SK-N-DZ (cell line): ENCODE data around the gene CPM.
A peak's percentile ranks its signal among the peaks of the same experiment; 100 is the strongest.
"Not testable (repeated sequence)": the region's sequence is repeated elsewhere in the genome, so short reads cannot be mapped to it uniquely, and the experiment has no call there.

ENCODE experiments used
- DNase-seq: peaks from one replicate; pipeline ENCODE4 v3.0.0-alpha.2; 2015; ENCODE audit warnings: low spot score

The CPM gene

DNA sequence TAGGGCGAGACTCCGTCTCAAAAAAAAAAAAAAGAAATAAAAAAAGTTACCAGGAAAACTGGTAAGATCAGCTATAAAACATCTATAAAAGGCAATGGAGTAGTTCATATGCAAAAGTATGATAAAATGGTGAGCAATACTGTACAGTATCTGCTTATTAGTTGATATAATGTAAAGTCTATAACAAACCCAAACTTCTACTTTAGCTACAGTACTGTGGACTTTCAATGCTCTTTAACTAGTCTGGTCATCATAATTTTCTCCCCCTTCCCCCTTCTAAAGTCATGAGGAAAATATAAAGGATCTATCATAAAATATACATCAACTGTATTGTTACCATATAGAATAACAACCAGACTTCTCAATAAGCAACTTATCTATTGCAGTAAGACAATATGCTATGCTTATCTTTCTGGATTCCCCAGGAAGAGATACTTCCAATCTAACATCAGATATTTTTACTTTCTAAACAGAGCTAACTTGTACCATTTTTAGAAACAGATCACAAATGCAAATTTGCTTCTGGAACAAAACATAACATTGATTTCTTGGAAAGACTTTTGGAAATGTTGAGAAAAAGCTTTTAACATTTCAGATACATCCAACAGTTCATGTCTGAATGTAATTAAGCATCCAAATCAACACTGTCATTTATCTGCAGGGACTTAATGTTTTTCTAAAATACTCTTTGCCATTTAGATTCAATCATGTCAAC, 81.2 kb downstream of the CPM start:
- DNase-seq = no peak

DNA sequence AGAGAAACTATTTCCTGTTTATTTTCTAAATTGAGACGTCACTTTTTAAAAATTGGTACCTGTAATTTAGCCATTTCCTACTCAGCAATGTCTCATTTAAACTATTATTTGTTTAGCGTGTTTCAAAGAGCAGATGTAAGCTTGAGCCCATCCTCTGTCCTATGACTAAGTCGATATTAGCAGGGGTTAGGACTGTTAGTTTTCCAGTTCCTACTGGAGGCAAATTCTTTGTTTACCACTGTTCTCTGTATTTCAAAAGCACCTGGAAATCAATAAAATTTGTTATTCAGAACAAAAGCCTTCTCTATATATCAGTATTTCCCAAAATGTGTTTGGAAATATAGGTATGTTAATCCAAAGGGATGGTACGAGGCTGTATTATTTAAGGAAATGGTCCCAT, 82.6 kb downstream of the CPM start:
- DNase-seq = no peak

DNA sequence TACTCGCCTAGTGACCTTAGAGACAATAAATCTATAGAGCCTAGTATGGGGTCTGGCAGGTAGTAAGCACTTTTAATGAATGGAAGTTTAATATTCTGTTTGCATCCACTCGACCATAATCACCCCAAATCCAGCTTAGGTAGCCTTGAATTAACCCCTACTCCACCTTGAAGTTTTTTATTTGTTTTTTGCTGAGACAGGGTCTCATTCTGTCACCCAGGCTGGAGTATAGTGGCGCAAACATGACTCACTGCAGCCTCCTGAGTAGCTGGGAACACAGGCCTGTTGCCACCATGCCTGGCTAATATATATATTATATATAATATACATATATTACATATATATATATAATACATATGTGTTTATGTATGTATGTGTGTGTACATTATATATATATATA, 86.2 kb downstream of the CPM start:
- DNase-seq = no peak

DNA sequence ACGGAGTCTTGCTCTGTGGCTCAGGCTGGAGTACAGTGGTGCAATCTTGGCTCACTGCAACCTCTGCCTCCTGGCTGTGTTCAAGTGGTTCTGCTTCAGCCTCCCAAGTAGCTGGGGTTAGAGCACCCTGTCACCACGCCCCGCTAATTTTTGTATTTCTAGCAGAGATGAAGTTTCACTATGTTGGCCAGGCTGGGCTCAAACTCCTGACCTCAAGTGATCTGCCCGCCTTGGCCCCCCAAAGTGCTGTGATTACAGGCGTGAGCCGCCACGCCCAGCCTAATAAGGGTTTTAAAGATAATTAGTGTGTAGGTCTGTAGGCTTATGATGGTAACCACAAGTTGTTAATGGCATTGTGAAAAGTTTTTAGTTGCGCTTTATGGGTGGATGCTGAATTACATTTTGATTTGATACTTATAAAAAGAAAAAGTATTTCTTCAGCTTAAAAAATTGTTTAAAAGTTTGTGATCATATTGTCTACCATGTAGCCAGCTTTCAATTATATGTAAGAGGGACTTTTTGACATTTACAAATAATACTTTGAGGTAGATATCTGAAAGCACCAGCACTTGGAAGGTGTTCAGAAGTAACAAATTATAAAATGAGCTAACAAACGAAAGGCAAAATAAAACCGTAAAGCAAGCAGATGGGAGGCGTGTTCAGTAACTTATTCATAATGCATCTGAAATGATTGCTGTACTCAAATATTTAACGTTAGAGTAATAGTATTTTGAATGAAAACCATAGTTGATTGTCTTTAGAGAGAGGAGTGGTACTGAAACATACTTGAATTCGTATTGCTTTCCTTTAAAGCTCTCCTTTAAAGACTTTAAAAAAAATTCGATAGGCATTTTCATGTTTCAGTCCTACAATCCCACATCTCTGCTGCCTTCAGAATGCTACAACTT, 87.9 kb downstream of the CPM start:
- no peak for DNase-seq

DNA sequence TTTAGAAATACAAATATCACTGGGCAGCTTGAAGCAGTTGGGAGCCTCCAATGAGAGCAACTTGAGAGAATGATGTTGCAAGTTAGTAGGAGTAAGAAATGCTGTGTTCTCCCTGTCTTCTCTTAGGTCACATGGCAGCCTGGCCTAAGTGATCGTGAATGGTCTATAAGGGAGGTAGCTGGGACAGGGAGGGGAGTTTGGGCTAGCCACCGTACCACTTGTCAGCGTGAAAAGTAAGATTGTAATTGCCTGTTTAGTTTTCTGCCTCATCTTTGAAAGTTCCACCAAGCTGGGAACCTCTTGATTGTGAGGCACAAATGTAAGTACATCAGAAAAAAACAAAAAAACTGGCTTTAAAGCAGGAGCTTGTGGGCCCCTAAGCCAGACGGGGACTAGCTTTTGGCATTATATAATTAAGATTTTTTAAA, 88.6 kb downstream of the CPM start:
- DNase-seq = no peak

DNA sequence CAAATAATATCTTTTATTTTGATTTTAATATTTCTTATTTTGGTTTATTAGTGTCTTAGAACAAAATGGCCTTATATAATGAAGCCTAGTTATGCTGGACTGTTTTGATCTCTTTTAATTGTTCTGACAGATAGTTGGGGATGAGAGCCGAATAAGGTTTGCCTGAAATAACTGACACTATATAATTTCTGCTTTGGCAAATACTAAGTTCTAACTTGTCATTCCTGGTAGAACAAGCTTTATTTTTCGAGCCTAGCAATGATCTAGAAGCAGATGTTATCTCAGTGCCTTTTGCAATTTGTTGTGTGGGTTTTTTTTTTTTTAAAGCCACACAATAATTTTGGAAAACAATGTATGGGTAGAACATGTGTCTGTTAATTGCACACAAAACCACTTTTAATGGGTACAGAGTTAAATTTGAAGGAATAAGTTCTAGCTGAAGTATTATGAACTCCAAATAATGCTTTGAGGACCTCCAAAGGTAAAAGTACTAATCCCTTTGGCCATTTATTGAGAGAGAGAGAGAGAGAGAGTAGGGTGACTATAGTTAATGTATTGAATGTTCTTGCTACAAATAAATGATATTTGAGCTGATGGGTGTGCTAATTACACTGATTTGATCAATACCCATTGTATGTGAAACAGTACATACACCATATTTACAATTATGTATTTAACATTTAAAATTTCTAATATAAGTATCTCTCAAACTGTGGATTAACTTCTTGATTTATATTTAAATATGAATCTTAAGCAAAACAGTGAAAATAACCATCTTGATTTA, 90.0 kb downstream of the CPM start:
- no peak for DNase-seq

DNA sequence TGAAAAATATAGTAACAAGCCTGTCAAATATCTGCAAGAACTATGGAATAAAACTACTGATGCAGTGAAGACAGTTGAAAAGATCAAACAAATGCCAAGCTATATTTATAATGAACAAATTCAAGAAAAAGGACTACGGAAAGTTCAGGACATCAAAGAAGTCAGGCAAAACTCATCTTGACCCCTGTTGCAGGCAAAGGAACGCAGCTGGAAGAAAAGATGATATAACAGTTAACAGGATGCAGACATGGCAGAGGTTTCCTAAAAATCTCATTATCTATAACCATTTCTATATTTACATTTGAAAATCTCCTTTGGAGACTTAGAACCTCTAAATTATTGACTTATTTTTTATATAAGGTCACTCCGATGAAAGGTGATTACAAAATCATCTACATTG, 90.8 kb downstream of the CPM start:
- DNase-seq = no peak

DNA sequence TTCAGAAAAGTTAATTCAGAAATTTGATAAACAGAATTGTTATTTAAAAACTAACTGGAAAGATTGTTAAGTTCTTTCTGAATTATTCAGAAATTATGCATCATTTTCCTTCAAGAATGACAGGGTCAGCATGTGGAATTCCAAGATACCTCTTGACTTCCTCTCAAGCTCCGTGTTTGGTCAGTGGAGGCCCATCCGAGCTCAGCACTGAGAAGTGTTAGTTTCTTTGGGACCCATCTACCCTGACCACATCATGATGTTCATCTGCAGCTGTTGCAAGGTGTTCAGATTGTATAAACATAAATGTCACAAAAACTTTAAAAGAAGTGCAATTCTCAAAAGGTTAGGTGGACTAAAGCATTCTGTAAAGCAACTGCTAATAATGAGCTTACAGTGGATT, 91.3 kb downstream of the CPM start:
- no peak for DNase-seq

DNA sequence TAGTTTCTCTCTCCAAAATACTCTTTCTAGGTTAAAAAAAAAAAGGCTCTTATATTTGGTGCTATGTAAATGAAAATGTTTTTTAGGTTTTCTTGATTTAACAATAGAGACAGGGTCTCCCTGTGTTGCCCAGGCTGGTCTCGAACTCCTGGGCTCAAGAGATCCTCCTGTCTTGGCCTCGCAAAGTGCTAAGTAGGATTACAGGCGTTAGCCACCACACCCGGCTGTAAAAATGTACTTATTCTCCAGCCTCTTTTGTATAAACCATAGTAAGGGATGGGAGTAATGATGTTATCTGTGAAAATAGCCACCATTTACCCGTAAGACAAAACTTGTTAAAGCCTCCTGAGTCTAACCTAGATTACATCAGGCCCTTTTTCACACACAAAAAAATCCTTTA, 91.8 kb downstream of the CPM start:
- DNase-seq = not testable (repeated sequence)

DNA sequence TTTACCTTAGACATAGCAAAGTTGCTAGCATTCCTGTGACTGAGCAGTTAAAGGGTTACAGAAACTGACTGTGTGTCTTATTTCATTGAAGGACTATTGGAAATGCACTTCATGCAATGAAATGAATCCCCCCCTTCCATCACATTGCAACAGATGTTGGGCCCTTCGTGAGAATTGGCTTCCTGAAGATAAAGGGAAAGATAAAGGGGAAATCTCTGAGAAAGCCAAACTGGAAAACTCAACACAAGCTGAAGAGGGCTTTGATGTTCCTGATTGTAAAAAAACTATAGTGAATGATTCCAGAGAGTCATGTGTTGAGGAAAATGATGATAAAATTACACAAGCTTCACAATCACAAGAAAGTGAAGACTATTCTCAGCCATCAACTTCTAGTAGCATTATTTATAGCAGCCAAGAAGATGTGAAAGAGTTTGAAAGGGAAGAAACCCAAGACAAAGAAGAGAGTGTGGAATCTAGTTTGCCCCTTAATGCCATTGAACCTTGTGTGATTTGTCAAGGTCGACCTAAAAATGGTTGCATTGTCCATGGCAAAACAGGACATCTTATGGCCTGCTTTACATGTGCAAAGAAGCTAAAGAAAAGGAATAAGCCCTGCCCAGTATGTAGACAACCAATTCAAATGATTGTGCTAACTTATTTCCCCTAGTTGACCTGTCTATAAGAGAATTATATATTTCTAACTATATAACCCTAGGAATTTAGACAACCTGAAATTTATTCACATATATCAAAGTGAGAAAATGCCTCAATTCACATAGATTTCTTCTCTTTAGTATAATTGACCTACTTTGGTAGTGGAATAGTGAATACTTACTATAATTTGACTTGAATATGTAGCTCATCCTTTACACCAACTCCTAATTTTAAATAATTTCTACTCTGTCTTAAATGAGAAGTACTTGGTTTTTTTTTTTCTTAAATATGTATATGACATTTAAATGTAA, 93.5 kb downstream of the CPM start:
- DNase-seq = no peak

DNA sequence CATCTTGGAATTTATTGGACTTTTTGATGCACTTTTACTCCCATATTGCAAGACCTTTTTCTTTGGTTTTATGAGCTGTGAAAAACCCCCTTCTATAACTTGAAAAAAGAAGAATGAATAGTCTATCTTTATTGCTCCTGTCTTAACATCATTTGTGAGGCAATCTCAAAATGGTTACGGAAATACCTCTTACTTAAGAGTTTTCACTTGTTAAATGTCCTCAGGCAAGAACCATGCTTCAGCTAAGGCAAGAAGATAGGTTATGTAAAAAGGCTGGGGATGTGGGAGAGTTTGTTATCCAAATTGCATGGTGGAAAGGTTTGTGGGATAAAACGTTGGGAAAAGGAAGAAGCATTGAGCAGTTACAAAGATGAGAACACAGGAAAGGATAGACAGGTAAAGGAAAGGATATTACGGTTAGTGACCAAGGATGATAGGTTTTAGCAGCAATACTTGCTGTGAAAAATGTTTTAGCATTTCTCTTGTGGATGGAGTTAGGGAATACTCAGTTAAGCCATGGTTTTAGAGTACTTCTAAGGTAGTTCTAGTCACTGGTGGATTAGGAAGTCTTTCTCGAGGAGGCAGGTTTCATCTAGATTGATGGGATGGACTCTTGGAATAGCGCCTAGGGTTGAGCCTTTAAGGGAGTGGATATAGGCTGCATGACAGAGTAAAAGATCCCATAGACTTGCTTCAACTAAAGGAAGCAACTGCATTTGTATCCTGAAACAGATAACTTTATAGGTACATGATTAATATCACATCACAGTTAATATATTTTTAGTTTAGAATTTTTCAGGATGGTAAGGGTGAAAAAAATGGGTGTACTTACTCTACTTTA, 94.7 kb downstream of the CPM start:
- DNase-seq = no peak

DNA sequence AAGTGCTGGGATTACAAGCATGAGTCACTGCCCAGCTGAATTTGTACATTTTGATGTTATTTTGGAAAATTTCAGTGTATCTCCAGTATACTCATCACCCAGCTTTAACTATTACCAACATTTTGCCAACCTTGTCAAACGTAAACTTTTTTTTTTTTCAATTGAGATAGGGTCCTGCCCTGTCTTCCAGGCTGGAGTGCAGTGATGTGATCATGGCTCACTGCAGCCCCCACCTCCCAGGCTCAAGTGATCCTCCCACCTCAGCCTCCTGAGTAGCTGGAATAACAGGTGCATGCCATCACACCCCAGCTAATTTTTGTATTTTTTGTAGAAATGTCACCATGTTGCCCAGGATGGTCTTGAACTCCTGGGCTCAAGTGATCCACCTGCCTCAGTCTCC, 95.8 kb downstream of the CPM start:
- no peak for DNase-seq

DNA sequence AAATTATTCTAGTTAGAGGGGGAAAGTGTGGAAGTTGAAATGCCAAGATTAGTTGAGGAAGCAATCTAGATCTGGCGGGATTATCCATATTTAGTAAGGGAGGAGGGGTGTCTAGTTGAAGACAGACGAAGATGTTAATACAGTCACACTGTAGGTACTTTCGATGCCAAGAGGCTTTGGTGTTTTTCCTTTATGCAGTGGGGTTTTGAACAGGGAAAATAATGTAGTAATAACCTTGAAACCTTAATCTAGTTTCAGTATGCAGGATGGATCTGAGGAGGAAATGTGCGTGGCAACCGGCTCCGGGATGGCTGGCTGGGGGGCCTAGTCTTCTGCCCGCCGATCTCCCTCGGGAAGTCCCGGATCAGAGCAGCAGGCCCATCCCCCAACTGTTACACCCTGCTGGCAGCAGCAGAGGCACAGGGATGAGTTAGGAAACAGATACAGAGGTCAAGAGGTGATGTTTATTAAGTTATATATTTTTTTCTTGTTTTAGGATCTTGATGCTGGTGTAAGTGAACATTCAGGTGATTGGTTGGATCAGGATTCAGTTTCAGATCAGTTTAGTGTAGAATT, 97.5 kb downstream of the CPM start:
- peak; percentile 66 for DNase-seq

DNA sequence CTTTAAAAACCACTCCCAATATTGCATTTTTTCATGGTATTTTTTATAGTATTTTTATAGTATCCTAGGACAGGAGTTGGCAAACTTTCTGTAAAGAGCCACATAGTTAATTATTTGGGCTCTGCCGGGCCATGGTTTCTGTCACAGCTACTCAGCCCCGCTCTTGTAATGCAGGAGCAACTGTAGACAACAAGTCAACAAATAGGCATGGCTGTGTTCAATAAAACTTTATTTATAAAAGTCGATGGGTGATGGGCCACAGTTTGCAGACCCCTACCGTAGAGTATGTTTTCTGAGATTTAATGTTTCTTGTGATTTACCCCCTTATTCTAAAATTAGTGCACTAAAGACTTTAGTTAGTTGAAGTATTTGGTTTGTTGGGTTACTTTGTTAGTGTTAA, 99.5 kb downstream of the CPM start:
- DNase-seq = no peak

DNA sequence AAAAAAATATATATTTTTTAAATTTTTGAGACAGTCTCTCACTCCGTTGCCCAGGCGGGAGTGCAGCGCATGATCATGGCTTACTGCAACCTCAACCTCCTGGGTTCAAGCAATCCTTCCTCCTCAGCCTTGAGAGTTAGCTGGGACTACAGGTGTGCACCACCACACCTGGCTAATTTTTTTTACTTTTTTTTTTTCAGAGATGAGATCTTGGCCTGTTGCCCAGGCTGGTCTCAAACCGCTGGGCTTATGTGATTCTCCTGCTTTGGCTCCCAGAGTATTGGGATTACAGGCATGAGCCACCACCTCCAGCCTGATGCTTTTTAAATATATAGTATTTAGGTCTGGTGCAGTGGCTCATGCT, 100.5 kb downstream of the CPM start:
- DNase-seq = no peak

DNA sequence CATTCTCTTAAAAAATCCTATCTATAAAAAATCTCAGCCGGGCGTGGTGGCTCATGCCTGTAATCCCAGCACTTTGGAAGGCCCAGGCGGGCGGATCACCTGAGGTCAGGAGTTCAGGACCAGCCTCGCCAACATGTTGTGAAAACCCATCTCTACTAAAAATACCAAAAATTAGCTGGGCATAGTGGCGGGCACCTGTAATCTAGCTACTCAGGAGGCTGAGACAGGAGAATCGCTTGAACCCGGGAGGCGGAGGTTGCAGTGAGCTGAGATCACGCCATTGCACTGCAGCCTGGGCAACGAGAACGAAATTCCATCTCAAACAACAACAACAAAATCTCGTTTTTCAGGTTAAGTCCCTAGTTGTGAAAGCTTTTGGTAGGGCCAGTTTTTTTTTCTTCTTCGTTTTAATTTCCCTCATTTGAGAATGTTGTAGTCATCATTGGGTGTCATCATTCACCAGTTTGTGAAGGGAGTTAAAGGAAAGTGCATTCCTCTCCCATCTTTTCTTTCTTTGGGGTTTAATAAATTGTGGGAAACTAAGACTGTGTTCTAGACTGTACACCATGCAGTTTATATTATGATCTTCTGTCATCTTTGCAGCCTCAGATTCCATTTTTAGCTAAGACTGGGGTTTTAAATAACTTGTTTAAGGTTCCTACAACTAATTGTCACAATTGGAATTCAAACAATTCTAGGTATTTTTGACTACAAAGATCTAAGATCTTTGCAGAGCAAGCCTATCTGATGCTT, 101.0 kb downstream of the CPM start:
- no peak for DNase-seq

DNA sequence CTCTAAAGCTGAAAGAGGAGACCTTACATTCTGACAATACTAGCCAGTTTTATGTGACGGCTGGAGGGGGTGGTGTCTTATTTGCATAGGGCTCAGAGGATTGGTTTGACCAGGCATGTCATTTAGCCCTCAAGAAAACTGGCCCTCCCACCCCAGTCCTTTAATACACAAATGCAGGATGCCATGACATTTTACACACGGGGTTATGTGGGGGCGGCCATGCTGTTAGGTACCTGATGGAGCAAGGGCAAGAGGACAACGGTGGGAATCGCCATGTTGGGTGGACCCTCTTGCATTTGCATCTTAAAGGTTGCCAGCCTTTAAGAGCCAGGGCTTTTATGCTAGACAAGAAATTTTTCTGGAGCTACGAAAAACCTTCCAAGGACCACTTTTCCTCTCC, 101.7 kb downstream of the CPM start:
- no peak for DNase-seq

DNA sequence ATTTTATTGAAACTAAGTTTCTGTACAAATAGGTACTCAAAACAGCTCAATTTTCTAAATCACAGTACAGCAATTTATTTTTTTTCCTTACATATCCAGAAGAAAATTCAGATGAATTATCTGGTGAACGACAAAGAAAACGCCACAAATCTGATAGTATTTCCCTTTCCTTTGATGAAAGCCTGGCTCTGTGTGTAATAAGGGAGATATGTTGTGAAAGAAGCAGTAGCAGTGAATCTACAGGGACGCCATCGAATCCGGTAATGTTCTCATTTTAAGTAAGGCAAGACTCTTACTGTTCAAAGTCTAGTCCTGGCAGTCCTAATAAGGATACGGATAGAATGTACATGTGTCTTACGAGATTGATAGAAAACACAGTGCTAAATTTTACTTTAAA, 104.3 kb downstream of the CPM start:
- no peak for DNase-seq
